ENCODE data around the gene RGS3.
"Not testable (repeated sequence)": the region's sequence is repeated elsewhere in the genome, so short reads cannot be mapped to it uniquely, and the experiment has no call there.

RGS3 gene

DNA sequence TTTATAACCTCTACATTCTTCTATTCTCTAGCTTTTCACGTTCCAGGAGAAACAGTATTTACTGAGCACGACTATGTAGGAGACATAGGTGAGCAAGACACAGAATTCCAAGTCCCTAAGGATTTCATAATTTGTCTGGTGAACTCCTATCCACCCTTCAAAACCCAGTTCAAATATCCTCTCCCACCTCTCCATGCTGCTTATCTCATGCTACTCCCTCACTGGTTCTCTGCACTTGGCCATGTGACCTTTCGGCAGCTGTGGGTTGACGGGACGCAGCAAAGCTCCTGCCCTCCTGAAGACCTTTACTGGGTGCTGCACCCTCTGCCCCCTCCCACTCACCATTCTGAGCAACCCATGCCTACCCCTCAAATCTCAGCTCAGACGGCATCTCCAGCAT is 173.2 kb downstream of the RGS3 start:
- DNase-seq (ENCODE audit: low spot score), result no peak

DNA sequence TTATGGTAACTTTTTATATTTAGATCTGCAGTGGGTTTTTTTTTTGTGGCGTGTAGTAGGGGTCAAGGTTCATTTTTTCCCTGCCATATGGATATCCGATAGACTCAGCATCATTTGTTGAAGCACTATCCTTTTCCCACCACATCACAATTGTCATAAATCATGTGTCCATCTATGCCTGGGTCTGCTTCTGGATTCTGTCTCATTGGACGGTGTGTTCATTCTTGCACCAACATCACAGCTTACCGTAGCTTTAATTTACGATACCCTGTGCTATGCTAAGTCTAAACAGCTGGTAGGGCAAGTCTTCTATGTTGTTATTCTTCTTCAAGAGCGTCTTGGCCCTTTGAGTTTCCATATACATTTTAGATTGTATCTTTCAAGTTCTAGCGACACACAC is 175.0 kb downstream of the RGS3 start:
- DNase-seq (ENCODE audit: low spot score), result no peak

DNA sequence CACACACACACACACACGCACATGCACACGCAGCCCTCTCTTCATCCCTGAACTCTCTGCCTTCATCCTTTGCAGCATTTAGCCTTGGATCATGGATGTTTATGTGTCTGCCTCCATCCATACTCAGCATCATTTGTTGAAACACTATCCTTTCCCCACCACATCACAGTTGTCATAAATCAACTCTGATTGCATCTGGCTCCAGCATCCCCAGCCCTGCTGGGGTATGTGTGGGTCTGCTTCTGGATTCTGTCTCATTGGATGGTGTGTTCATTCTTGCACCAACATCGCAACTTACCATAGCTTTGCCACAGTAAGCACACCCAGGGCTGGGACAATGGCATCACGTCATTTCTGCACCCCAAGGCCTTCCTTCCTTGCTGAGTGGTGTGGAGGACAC is 175.4 kb downstream of the RGS3 start:
- DNase-seq (ENCODE audit: low spot score), result no peak

DNA sequence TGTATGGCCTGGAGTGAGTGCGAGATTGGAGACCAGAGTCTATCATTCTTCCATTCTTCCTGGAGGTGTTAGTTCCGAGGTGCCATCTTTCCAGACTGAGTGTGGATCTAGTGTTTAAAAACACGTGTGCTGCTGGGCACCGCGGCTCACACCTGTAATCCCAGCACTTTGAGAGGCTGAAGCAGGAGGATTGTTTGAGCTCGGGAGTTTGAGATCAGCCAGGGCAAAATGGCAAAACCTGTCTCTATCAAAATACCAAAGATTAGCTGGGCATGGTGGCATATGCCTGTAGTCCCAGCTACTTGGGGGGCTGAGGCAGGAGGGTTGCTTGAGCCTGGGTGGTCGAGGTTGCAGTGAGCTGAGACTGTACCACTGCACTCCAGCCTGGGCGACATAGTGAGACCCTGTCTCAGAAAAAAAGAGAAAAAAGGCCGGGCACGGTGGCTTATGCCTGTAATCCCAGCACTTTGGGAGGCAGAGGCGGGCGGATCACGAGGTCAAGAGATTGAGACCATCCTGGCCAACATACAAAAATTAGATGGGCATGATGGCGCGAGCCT is 176.0 kb downstream of the RGS3 start:
- DNase-seq (ENCODE audit: low spot score), result not testable (repeated sequence)

- DNase-seq (ENCODE audit: low spot score), result no peak
Measured at GRCh38 chr9:113640418-113640817, 176.9 kb downstream of the RGS3 start.

- no peak for DNase-seq (ENCODE audit: low spot score)
Measured at GRCh38 chr9:113641100-113641885, 177.8 kb downstream of the RGS3 start.

GRCh38 chr9:113644321-113644720 is 180.8 kb downstream of the RGS3 start:
- no peak for DNase-seq (ENCODE audit: low spot score)

DNA sequence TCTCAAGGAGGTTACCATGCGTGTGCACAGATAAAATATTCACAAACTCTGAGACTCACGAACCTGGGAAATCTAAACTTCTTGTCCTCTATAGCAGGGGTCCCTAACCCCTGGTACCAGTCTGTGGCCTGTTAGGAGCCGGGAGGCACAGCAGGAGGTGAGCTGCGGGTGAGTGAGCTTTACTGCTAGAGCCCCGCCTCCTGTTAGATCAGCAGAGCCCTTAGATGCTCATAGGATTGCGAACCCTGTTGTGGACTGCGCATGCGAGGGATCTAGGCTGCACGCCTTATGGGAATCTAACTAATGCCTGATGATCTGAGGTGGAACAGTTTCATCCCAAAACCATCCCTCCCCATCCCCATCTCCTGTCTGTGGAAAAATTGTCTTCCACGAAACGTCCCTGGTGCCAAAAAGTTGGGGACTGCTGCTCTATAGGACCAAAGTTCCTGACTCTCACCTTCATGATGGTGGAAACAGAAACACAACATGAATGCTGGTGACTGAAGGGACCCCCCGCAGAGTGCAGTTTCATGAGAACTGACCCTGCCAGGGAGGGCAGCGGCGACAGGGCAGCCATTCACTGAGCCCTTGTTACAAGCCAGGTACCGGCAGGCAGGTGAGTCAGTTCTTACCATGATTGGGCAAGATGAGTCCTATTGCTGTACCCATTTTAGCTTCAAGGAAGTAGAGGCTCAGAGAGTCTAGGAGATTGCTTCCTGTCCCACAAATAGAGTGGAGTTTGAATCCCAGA is 181.9 kb downstream of the RGS3 start:
- DNase-seq (ENCODE audit: low spot score), result no peak

DNA sequence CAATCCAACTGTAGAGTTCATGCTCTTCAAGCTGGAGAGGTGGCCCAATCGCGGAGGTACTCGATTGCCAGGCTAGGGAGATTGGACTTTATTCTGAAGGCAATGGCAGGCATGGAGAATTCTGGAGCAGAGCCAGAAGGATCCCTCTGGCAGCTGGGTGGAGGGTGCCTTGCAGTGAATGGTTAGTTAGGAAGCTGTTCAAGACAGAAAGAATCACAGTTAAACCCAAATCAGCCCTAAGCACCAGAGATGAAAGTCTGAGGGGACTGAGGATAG is 182.4 kb downstream of the RGS3 start:
- no peak for DNase-seq (ENCODE audit: low spot score)

DNA sequence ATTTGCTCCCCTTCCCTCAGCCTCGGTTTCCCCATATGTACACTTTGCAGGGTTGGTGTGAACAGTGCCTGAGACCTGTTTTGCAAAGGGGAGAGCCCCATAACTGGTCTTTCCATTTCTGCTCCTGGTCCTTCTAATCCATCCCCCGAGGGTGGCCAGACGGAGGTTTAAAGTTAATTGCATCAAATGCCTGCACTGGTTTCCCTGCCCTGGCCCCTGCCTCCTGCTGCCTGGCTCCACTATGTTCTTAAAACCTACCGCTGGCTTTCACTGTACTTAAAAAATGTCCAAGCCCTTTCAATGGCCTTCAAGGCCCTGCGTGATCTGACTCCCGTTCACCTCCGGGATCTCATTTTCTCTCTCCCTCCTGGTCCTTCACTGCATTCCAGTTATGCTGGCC is 183.0 kb downstream of the RGS3 start:
- no peak for DNase-seq (ENCODE audit: low spot score)

All from SW480 (cell line).